A673 (cell line): Measurements from ENCODE around the gene DISP3.

Experiments
- CTCF ChIP-seq: fragments of 300-800, 200-600 bp; sonication (generic); conservative IDR thresholded peaks from 2 replicates; pipeline ENCODE4 v1.5.1; 2017; ENCODE audit warnings: low read depth, mild to moderate bottlenecking, antibody characterized with exemption, low read length, moderate library complexity, mixed read lengths
- EZH2 ChIP-seq: fragments of 200-600 bp; sonication (generic); IDR thresholded peaks from 2 replicates; pipeline ENCODE4 v1.6.1; 2017; ENCODE audit warnings: borderline replicate concordance, low read depth, mild to moderate bottlenecking, mixed read lengths, antibody characterized with exemption, low read length; ENCODE audit not compliant: poor library complexity, severe bottlenecking

DNA sequence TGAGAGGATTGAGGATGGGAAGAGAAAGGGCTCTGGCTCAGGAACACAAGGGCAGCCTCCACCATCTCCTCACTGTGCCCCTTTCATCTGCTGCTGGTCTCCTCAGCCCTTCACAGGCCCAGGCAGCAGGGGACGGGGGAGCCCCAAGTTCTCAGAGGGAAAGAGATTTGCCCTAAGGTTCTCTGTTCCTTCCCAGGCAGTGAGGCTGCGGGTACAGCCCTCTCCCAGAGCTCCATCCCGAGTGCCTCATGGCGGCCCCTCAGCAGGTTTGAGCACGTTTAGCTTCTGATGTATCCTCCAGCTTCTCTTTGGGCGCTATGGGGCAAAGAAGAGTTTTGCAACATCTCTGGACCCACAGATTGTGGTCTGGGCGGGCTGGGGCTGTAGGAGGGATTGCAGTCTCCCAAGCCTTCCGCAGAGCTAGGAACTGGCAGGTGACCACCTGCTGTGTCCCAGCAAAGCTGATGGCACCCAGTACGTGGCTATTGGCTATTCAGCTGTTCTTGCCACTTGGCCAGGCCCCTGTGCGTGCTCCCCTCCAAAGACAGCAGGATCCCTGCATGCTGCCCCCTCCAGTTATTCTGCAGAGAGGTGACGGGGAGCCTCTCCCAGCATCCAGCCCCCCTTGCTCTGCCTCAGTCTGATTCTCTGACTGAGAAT, 10.1 kb downstream of the DISP3 start:
- TF ChIP-seq CTCF (no peak), EZH2 (no peak)
